Activated naive CD8-positive, alpha-beta T cell (primary cell): ENCODE measurements around the gene NDRG2.

Experiments used
- H3K27ac Mint-ChIP-seq: one replicate; pipeline ENCODE4 v1.8.0; 2021; ENCODE audit warnings: mixed read lengths
- H3K27me3 Mint-ChIP-seq: one replicate; pipeline ENCODE4 v1.8.0; 2021; ENCODE audit warnings: mixed read lengths
- H3K36me3 Mint-ChIP-seq: one replicate; pipeline ENCODE4 v1.8.0; 2021; ENCODE audit warnings: mixed read lengths
- H3K4me1 Mint-ChIP-seq: one replicate; pipeline ENCODE4 v1.8.0; 2021; ENCODE audit warnings: low read depth, mixed read lengths
- H3K4me3 Mint-ChIP-seq: one replicate; pipeline ENCODE4 v1.8.0; 2021; ENCODE audit warnings: mild to moderate bottlenecking, mixed read lengths
- H3K9me3 Mint-ChIP-seq: one replicate; pipeline ENCODE4 v1.8.0; 2021; ENCODE audit warnings: low read depth, mixed read lengths

NDRG2 gene

DNA sequence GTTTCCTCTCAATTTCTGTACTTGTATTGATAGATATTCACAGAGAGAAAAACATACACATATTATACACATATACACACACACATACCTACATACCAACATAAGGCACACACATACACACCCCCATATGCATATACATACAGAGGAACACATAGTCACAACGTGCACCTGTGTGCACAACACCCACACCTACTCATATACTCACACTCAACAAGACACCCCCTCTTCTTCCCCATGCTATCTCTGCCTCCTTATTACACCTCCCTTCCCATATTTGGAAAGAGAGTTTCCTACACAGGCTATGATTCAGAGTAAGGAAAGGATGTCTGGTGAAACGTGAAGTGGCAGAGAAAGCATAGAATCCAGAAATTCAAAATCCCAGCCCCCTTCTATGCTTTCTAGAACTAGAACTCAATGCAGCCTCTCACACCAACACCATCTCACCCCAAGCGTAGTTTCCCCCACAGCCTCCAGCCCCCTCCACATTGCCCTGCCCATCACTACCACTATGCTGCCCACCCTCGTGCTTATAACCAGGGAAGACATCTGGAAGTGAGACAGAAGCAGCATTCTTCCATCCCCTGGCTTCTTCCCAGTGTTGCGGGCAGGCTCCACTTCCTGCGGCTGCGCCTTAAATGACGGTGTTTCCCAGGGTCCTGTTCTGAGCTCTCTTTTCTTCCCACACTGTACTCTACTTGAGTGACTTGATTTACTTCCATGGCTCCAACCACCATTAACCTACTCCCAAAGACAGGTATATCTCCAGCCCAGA lies 35.2 kb upstream of the NDRG2 start:
- no peak overlapping the region for H3K4me3 Mint-ChIP-seq
- no peaks in the 10 kb centered on the region for H3K4me1 Mint-ChIP-seq
- no peak overlapping the region for H3K27ac Mint-ChIP-seq
- H3K36me3 Mint-ChIP-seq = no peaks in the 10 kb centered on the region
- no peaks in the 10 kb centered on the region for H3K9me3 Mint-ChIP-seq
- peaks cover 6% of the 10 kb centered on the region for H3K27me3 Mint-ChIP-seq

- H3K27ac Mint-ChIP-seq = no peak overlapping the region
- H3K27me3 Mint-ChIP-seq = peaks cover 5% of the 10 kb centered on the region
- no peaks in the 10 kb centered on the region for H3K4me1 Mint-ChIP-seq
- H3K9me3 Mint-ChIP-seq = no peaks in the 10 kb centered on the region
- no peaks in the 10 kb centered on the region for H3K36me3 Mint-ChIP-seq
- H3K4me3 Mint-ChIP-seq = no peak overlapping the region
Observed at GRCh38 chr14:21058903-21059302, 34.0 kb upstream of the NDRG2 start.

- Mint-ChIP-seq H3K9me3 (no peaks in the 10 kb centered on the region), H3K27ac (no peak within 1 kb of the TSS), H3K4me1 (no peaks in the 10 kb centered on the region), H3K27me3 (peaks cover 3% of the 10 kb centered on the region), H3K4me3 (no peak within 1 kb of the TSS), H3K36me3 (no peaks in the 10 kb centered on the region)
Observed at GRCh38 chr14:21057803-21058675, 33.2 kb upstream of the NDRG2 start, which contains the start of gene RNASE8. TSS of gene RNASE8 (plus strand) at chr14:21057822. CDS start at chr14:21057893, 71 bp downstream.

- no peaks in the 10 kb centered on the region for H3K9me3 Mint-ChIP-seq
- H3K27me3 Mint-ChIP-seq = peaks cover 2% of the 10 kb centered on the region
- H3K27ac Mint-ChIP-seq = no peak overlapping the region
- no peaks in the 10 kb centered on the region for H3K4me1 Mint-ChIP-seq
- H3K36me3 Mint-ChIP-seq = no peaks in the 10 kb centered on the region
- H3K4me3 Mint-ChIP-seq = no peak overlapping the region
Observed at GRCh38 chr14:21056520-21057163, 31.8 kb upstream of the NDRG2 start.

GRCh38 chr14:21055432-21056117 lies 30.7 kb upstream of the NDRG2 start:
- Mint-ChIP-seq H3K4me1 (no peaks in the 10 kb centered on the region), H3K4me3 (no peak overlapping the region), H3K9me3 (no peaks in the 10 kb centered on the region), H3K27me3 (no peaks in the 10 kb centered on the region), H3K27ac (no peak overlapping the region), H3K36me3 (no peaks in the 10 kb centered on the region)

DNA sequence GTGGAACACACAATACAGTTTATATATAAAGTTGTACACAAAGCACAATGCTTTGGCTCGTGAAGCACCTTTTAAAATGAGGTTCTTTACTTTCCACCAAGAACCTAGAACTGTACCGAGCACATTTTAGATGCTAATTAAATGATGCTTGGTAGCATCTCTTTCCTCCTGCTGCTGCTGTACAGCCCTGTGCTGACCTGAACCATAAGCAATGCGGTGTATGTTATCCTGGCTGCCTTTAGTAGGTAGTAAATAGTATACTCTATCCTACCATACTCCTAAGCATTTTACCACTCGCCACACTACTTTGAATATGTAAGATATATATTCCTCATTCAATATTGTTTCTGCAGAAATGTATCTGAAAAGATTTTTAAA lies 29.9 kb upstream of the NDRG2 start:
- H3K4me3 Mint-ChIP-seq = no peak overlapping the region
- H3K27ac Mint-ChIP-seq = no peak overlapping the region
- H3K27me3 Mint-ChIP-seq = peaks cover 2% of the 10 kb centered on the region
- no peaks in the 10 kb centered on the region for H3K4me1 Mint-ChIP-seq
- no peaks in the 10 kb centered on the region for H3K9me3 Mint-ChIP-seq
- H3K36me3 Mint-ChIP-seq = no peaks in the 10 kb centered on the region

DNA sequence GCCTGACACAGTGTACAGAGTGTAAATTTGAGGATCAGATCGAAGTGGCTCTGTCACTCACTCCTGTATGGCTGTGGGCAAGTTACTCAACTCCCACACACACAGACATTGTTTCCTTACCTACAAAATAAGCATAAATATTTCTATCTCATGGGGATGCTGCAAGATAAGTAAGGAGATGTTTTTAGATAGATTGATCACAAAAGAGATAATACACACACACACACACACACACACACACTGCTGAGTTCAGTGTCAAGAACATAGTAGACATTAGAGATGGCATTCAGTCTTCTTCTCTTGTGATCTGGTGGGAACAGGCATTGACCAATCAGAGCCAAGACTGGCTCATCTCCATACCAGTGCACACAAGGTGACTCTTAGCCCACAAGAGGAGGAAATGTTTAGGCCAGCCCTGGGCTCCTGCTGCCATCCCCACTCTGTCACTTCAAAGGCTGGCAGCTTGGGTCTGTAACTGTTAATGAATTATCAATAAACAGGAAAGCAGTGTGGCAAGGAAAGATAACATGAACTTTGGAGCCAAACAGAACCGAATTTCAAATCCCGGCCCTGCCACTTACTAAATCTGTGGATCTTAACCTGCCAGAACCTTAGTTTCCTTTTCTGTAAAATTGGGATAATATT lies 29.4 kb upstream of the NDRG2 start:
- Mint-ChIP-seq H3K4me1 (no peaks in the 10 kb centered on the region), H3K27ac (no peak overlapping the region), H3K36me3 (no peaks in the 10 kb centered on the region), H3K9me3 (no peaks in the 10 kb centered on the region), H3K27me3 (peaks cover 2% of the 10 kb centered on the region), H3K4me3 (no peak overlapping the region)

DNA sequence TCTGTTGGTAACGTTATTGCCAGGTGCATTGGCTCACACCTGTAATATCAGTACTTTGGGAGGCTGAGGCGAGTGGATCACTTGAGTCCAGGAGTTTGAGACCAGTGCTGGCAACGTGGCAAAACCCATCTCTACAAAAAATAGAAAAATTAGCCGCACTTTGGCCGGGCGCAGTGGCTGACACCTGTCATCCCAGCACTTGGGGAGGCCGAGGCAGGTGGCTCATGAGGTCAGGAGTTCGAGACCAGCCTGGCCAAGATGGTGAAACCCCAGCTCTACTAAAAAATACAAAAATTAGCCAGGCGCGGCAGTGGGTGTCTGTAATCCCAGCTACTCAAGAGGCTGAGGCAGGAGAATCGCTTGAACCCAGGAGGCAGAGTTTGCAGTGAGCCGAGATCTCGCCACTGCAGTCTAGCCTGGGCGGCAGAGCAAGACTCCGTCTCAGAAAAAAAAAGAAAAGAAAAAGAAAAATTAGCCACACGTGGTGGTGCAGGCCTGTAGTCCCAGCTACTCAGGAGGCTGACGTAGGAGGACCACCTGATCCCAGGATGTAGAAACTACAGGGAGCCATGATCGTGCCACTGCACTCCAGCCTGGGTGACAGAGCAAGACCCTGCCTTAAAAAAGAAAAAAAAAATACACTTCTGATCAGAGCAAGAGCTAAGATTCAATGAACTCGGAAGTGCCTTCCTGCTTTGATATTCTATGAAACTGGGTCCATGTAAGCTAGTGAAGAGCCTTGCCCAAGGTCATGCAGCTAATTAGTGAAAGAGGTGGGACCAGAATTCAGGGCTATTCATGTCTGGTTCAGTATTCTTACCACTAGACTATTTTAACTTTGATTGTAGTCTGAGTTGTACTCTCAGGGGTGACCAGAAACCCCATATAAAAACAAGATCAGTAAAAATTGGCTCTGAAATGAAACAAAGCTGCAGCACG lies 28.6 kb upstream of the NDRG2 start:
- Mint-ChIP-seq H3K9me3 (no peaks in the 10 kb centered on the region), H3K4me3 (no peak overlapping the region), H3K27me3 (peaks cover 2% of the 10 kb centered on the region), H3K36me3 (no peaks in the 10 kb centered on the region), H3K27ac (no peak overlapping the region), H3K4me1 (no peaks in the 10 kb centered on the region)

DNA sequence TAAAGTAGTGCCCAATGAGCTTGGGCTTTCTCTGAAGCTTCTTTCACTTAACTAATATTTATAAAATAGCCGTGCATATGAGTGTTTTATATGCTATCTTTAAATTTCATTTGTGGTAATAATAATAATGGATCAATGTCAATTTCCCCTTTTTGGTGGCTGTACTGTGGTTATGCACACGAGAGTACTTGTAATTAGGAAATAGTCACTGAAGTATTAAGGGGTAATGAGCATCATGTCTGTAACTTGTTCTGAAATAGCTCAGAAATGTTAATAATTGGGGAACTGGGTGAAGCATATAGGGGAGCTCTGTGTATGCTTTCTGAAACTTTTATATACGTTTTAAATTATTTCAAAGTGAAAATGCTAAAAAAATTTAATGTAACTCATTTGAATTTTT lies 25.7 kb upstream of the NDRG2 start:
- Mint-ChIP-seq H3K9me3 (no peaks in the 10 kb centered on the region), H3K36me3 (no peaks in the 10 kb centered on the region), H3K27ac (no peak overlapping the region), H3K27me3 (peaks cover 3% of the 10 kb centered on the region), H3K4me3 (no peak overlapping the region), H3K4me1 (no peaks in the 10 kb centered on the region)

DNA sequence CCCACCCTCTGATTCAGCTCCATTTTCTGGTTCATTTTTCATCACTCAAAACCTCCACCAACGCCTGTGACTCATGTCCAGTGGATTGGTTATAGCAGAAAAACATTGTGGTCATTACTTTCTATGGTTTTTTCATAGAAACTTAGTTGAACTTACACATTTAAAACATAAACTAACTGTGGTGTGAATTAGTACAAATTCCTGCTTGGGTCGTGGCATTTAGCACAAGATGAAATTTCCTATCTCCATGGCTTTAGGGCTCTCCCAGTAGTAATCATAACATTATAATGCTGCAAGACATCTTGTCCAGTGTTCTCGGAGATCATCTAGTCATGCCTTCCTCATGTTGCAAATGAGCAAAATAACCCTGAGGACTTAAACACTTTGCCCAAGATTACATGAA lies 24.4 kb upstream of the NDRG2 start:
- Mint-ChIP-seq H3K36me3 (no peaks in the 10 kb centered on the region), H3K4me1 (peaks cover 5% of the 10 kb centered on the region), H3K27ac (no peak overlapping the region), H3K9me3 (no peaks in the 10 kb centered on the region), H3K27me3 (peaks cover 3% of the 10 kb centered on the region), H3K4me3 (no peak overlapping the region)

DNA sequence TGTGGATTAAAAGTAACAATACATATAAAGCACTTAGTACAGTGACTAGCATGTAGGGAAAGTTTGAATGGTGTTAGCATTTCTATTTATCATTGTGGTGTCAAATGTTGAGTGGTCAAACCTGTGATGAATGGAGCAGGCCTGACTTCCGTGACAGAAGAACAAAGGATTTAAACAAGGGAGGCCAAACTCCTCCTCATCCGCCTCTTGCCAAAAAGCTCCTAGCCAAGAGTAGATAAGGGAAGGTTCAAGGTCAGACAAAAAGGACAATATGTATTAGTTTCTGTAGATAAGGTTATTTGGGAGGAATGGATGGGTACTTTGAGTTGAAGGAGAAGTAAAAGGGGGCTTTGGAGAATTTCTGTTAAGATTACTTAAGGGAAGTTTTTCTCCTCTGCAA lies 23.8 kb upstream of the NDRG2 start:
- Mint-ChIP-seq H3K4me1 (peaks cover 7% of the 10 kb centered on the region), H3K36me3 (no peaks in the 10 kb centered on the region), H3K27me3 (peaks cover 3% of the 10 kb centered on the region), H3K4me3 (no peak overlapping the region), H3K27ac (no peak overlapping the region), H3K9me3 (no peaks in the 10 kb centered on the region)

- Mint-ChIP-seq H3K4me1 (peaks cover 7% of the 10 kb centered on the region), H3K9me3 (no peaks in the 10 kb centered on the region), H3K27ac (no peak overlapping the region), H3K27me3 (peaks cover 6% of the 10 kb centered on the region), H3K36me3 (no peaks in the 10 kb centered on the region), H3K4me3 (no peak overlapping the region)
Observed at GRCh38 chr14:21047378-21047781, 22.5 kb upstream of the NDRG2 start.

GRCh38 chr14:21043974-21044618 lies 19.2 kb upstream of the NDRG2 start:
- no peaks in the 10 kb centered on the region for H3K9me3 Mint-ChIP-seq
- H3K4me1 Mint-ChIP-seq = peaks cover 7% of the 10 kb centered on the region
- no peaks in the 10 kb centered on the region for H3K36me3 Mint-ChIP-seq
- no peak overlapping the region for H3K4me3 Mint-ChIP-seq
- peaks cover 6% of the 10 kb centered on the region for H3K27me3 Mint-ChIP-seq
- H3K27ac Mint-ChIP-seq = no peak overlapping the region
